ENCODE results near the gene THBS4.

THBS4 gene

DNA sequence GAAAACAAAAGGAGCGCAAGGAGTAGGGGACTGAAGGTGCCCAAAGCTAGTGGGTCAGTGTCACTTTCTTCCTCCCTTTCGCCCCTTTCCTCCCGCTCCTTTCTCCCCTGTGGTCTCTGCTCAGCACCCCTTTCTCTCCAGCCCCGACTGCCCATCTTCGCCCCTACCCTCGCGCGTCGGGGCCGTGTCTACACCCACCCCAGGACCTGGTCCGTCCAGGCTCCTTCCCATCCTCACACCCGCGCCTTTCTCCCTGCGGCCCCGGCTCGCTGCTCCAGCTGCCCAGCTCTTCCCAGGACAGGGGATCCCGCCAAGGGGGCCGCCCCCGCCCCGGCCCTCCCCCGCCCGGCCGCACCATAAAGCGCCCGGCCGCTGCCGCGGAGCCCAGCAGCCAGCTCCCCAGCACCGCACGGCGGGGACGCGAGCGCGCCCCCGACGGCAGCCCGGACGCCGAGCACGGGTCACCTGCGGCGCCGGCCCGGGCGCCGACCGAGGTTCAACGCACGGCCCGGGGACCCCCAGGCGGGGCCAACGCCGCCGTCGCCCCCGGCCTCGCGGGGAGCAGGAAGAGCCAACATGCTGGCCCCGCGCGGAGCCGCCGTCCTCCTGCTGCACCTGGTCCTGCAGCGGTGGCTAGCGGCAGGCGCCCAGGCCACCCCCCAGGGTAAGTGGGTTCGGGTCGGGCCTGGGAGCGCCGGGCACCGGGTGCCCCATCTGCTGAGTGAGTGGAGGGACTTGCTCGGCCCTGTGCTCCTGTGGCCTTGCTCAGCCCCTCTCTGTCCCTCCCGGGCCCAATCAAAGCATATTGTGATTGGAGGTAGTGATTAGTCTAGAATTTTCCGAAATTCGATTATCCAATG lies at the start of gene THBS4:
THBS4 (plus strand) TSS at position 387 of the 860 bp plus-strand sequence; CDS start at position 577, 190 bp downstream.
- DNase-seq: peak; percentile 2

GRCh38 chr5:79986260-79986659 lies 48.9 kb upstream of the THBS4 start:
- no peak for DNase-seq

GRCh38 chr5:79990205-79990597 lies 44.9 kb upstream of the THBS4 start:
- DNase-seq: no peak

DNA sequence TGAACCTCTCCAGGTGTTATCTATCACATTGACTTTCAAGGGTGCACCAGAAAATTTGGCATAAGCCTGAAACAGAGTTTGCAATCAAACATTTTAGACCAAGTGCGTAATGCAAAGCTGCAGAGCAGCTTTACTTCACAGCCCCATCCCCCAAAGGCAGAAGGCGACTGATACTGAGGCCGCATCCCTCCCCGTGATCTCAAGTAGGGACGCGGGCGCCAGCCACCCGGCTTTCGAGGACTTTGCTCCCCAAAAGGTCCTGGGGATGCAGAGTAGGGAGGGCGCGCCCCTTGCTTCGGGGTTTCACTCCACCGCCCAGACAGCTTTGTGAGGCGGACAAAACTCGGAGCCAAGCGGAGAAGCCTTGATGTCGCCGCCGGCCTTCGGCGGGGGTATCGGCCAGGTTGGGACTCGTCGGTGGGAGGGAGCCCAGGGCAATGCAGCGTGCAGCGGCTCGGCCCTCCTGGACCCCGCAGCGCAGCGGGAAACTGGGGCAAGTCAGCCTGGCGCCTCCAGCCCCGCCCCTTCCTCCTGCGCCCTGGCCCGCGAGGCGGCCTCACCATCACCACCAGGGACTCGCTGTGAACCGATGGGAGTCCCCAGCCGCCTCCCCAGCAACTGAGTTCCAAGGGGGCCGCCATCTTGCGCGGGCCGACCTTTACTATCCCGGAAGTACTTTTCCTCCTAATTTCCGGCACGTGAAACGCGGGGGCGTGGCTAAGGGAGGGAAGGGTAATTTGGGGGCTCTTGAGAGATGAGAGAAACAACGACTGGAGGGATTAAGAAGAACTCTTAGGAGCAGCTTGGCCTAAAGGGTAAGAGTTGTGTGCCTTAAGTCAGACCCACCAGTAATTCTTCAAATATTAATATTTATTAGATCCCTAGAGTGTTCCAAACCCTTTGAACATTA lies 44.3 kb upstream of the THBS4 start, which contains the start of gene MTX3:
MTX3 (minus strand) TSS at position 665 of the 910 bp plus-strand sequence; CDS start at position 641, 24 bp downstream.
- DNase-seq: peak; percentile 83

DNA sequence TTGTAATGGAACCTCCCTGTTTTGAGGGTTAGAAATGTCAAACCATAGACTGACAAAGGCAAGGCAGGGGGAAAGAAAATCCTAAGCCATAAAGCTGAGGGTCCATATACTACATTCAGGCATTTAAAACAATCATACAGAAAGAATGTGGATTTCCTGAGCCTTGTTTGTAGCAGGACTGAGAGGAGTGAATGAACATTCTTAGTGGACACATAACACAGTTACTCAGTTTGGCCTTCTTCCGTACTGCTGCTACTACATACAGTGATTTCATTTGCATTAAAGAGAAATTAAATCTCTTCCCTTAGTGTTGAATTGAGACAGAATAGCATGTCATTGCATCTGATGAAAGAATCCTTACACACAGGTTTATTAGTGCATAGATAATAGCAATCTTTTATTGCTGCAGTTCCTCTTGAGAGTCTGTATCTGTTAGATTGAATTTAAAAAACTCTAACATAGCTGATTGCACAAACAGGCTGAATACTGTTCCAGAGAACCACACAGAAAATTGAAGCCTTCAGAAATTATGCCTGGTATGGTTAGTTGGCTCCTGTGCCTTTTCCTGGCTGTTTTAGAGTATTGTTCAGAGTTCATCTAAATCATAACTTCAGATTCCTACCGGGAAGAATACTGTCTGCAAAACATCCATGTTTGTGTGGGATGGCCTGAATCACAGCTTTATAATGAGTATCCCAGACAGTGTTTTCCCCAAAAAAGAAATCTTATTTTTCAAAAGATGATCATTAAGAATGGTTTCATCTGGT lies 42.1 kb upstream of the THBS4 start:
- no peak for DNase-seq

- no peak for DNase-seq
These were observed 35.4 kb upstream of the THBS4 start for GRCh38 chr5:79999722-80000121.

- no peak for DNase-seq
These were observed 32.5 kb upstream of the THBS4 start for GRCh38 chr5:80002677-80003076.

DNA sequence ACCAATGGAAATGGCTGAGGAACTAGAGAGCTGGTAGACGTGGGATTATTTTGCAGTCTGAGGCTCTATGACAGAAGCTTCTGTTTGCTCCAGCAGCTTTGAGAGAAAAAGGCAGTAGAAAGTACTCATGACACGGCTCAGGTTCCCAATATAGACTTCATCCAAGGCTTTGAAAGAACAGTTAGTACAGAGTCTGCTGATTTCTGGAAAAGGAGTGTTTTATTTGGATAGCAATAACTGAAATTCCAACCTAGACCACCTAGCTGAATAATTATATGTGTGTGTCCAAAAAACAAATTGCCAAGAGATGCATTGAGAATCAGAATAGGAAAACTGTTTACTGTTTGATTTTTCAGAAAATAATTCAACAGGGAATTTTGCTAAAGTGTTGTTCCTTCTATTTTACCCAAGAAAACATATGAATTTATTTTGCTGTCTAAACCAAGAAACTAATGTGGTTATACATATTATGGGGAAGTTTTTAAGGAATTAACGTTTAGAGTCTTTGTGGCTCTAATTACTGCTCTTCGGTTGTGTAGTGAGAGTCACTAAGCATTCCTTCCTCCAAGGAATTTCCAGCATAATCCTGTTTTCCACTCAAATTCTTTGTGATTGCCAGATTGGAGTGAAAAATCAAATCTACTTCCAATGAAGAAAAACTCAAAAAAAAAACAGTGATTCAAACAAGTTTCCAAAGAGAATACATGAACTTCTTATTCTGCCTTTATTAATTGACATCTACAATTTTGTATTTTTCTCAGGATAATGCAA lies 26.0 kb upstream of the THBS4 start:
- no peak for DNase-seq

DNA sequence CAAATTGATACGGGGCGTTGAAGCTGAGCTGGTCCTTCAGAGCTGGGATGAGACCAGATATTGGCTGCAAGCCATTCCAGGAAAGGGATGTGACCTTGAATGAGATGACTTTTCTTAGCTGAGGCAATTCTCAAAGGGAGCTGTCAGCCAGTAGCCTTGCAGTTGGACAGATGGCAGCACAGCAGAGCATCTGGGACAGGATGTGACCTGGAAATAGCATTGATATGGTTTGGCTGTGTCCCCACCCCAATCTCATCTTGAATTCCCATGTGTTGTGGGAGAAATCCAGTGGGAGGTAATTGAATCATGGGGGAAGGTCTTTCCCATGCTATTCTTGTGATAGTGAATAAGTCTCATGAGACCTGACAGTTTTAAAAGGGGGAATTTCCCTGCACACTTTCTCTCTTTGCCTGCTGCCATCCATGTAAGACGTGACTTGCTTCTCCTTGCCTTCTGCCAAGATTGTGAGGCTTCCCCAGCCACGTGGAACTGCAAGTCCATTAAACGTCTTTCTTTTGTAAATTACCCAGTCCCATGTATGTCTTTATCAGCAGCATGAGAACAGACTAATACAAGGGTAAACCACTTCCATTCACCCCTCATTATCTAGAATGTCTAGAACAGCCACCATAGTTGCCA lies 24.3 kb upstream of the THBS4 start:
- DNase-seq: no peak

DNA sequence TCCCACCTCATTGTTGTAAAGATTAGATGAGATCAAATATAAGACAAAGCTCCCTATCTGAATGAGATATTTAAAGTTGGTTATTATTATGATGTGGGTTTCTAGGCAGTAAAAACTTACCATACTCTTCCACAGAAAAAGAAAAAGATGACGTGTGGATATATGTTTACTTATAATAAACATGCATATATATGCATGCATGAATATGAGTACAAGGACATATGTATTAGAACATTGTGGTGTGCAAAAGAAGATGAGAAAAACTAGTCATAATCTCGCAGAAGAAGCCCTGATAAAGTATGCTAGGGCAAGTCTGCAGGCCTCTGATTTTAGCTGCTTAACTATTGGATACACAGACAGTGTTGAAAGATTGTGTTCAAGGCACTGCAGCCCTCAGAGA lies 10.1 kb upstream of the THBS4 start:
- DNase-seq: no peak

DNA sequence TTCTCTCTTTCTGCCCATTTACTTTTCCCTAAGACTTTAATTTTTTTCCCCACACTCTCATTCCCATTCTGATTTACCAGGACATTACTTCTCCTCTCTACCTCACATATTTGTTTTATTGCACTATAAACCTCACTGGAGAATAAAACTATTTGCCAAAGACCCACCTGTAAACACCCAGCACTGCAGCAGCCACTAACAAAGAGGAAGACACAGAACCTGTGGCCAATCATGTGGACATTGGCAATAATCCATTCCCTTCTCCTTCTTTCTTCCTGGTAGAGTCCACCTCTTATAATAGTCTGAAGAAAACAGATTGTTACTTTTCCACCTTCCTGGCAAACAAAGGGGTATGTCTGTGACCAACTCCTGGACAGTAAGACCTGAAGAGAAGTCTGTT lies 8.3 kb upstream of the THBS4 start:
- DNase-seq: no peak

GRCh38 chr5:80031109-80031508 lies 4.0 kb upstream of the THBS4 start:
- no peak for DNase-seq

DNA sequence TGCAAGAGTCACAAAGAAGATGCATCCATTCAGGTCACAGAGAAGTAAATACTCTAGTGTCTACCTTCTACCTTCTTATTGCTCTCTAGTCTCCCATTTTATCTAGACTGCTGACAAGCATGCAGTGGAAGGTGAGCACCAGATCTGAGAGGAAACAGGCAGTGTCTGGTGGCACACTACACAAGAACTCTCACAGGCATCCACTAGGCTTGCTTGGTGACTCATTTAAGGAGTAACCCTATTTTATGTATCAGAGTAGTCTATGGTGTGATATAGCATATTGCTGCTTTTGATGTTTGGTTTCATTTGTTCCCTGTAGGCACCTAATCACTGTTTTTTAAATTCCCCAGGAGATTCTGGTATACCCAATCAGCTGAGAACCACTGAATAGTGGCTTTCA lies 1.6 kb upstream of the THBS4 start:
- no peak for DNase-seq

GRCh38 chr5:80034559-80034958 lies 589 bp upstream of the THBS4 start:
- no peak for DNase-seq

- no peak for DNase-seq
These were observed 691 bp downstream of the THBS4 start for GRCh38 chr5:80035839-80036238.

DNA sequence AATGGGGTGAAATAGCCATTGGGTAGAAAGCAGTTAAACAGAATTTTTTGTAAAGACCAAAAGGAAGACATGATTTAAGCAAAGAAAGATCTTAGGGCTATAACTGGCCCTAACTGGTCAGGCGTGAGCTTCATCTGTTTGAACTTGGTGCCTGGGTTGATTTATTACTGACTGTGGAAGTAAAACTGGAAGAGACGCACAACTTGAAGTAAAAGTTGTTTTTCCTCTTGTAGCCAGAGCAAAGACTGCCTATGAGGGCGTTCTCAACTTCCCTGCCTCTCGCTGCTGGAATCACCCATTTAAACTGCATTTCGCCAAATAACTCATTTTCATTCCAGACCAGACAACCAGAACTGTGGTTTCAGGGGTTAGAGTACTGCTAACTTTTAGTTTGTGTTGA lies 1.5 kb downstream of the THBS4 start:
- no peak for DNase-seq

DNA sequence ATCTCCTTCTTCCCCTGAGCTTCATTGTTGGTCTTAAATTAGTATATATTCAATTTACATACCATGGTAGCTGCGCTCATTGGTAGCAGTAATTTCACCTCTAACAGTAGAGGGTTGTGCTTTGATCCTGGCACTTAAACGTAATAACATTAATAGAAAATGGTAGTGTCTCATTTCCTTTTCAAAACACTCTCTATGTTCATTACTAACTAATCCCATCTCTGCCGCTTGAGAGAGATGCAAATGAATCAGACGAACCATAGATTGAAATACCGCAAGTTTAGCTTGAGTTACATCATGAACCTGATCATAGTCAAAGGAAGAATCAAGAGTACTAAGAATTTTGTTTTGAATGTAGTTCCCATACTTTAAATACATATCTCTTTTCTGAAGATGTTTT lies 2.2 kb downstream of the THBS4 start:
- DNase-seq: no peak

DNA sequence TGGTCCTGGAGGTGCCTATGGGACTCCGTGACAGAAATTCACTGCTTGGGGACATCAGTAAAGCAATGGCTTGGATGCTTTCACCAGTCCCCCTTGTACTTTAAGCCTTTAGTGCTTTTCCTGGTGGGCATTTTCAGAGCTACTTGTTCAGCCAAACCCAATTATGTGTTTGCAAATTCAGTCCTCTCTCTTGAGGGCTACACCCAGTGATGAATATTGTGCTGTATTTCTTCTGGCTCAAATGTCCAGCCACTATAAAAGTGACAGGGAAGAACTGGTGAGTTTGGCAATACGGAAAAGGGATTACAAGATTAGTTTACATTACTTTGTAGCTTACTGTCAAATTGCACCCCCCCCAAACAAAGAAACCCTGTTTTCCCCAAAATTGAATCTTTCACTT lies 4.5 kb downstream of the THBS4 start:
- no peak for DNase-seq

DNA sequence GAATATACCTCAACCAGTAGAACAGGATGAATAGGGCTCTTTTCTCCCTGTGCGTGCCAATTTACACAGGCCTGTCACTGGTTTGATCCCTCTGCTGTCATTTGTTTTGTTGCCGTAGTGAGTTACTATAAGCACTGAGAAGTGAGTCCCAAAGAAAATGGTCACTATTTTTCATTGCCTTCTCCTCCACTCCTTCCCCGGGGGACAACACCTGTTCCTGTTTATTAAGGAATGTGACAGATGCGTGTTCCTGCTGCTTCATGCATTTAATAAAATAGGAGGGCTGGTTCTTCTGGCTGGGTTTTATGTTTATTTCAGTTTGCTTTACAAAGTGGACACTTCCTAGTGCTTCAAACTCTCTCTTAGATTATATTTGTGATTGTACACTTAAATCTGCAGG lies 6.4 kb downstream of the THBS4 start:
- DNase-seq: no peak

- no peak for DNase-seq
These were observed 7.2 kb downstream of the THBS4 start for GRCh38 chr5:80042330-80042729.

DNA sequence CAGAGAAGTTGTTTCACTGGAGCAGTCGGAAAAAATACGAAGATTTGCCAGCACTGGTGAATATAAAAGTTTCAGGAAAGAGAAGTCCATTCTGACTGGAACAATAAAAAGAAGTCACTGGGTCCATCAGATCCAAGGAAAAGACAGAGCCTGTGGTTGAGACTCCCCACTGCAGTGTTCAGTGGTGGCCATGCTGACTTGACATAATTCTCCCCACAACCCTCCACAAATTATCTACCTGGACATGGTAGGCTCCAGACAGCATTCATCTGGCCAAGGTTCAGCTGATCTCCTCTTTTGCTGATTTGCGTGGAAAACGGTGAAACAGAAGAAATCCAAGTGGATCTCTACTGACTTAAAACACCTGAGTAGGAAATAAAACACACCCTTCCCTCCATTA lies 8.0 kb downstream of the THBS4 start:
- no peak for DNase-seq

Measured in NCI-H774 (cell line).